VCaP (cell line): ENCODE results near the gene SHFL.

Experiments used
- H3K27ac ChIP-seq: fragments of 450-650 bp; 2 replicates; pipeline ENCODE4 v1.5.1; 2017
- TF ChIP-seq, protein P1 (sequence below): fragments of 450-650 bp; conservative IDR thresholded peaks from 2 replicates; pipeline ENCODE4 v1.5.1; 2017; ENCODE audit warnings: mild to moderate bottlenecking, moderate library complexity

The SHFL gene

DNA sequence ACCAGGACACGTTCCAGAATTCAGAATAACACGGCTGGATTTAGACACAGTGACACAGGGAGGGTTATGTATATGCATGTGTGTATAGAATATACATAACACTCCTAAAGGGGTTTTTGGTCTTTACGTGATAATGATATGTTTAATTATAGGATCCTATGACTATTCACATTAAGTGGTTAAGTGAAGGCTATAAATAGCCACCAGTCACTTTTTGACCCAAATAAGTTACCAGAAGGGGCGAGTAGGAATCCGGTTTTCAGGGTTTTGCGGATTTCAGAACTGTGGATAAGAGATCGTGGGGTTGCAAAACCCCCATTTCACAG lies 9.5 kb downstream of the SHFL start:
- TF ChIP-seq, protein P1, sequence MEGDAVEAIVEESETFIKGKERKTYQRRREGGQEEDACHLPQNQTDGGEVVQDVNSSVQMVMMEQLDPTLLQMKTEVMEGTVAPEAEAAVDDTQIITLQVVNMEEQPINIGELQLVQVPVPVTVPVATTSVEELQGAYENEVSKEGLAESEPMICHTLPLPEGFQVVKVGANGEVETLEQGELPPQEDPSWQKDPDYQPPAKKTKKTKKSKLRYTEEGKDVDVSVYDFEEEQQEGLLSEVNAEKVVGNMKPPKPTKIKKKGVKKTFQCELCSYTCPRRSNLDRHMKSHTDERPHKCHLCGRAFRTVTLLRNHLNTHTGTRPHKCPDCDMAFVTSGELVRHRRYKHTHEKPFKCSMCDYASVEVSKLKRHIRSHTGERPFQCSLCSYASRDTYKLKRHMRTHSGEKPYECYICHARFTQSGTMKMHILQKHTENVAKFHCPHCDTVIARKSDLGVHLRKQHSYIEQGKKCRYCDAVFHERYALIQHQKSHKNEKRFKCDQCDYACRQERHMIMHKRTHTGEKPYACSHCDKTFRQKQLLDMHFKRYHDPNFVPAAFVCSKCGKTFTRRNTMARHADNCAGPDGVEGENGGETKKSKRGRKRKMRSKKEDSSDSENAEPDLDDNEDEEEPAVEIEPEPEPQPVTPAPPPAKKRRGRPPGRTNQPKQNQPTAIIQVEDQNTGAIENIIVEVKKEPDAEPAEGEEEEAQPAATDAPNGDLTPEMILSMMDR = no peak
- peak overlapping the region; percentile 54 for H3K27ac ChIP-seq

DNA sequence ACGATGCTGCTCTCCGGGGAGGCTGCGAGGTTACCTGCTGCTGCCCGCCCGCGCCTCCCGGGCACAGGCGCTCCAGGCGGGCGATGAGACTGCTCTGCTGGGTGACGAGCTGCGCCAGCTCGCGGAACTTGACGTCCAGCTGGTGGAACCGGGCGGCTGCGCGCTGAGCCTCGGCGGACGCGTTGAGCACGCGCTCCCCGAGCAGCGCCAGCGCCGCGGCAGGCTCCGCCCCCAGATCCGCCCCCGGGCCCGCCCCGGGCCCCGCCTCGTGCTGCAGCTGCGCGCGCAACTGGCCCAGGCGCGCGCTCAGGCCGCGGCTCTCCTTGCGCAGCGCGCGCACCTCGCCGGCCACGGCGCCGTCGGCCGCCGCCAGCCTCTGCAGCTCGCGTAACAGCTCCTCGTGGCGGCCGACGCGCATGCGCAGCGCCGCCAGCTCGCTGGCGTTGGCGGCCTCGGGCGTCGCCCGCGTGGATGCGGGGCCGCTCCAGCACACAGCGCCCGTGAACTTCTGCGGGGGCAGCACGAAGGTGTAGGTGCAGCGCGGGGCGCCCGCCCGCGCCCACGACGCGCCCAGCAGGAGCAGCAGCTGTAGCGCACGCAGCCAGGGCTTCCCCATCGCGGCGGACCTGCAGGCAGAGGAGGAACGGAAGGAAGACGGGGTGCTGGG lies 10.0 kb downstream of the SHFL start:
- H3K27ac ChIP-seq = peak overlapping the region; percentile 54
- TF ChIP-seq, protein P1 = no peak

DNA sequence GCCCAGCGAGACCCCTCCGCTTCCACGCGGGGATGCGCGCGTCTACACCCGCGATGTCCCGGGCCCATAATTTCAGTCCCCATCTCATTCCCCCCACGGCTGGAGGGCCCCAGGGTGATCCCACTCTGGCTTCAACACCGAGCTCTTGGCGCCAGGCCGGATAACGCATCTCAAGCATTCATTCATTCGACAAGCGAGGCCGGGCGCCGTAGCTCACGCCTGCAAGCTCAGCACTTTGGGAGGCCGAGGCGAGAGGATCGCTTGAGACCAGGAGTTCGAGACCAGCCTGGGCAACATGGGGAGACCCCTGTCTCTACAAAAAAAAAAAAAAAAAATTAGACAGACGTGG lies 10.5 kb downstream of the SHFL start:
- H3K27ac ChIP-seq = peak overlapping the region; percentile 54
- TF ChIP-seq, protein P1 = no peak

DNA sequence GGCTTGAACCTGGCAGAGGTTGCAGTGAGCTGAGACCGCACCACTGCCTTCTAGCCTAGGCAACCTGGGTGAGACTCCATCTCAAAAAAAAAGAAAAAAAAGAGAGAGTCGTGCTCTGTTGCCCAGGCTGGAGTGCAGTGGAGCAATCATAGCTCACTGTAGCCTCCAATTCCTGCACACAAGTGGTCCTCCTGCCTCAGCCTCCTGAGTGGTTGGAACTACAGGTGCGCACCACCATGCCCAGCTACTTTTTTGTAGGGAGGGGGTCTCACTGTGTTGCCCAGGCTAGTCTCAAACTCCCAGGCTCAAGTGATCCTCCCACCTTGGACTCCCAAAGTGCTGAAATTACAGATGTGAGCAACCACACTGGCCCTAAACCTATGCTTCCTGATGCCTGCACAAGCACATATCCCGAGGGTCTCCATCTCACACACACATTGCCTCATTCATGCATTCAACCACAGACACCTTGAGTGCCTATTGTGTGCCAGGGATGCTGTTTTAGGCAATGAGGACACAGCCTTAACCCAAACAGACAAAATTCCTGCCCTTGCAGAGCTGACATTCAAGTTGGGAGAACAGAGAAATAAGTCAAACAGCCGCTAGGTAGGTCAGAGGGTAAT lies 14.2 kb downstream of the SHFL start:
- TF ChIP-seq, protein P1 = no peak
- H3K27ac ChIP-seq = no peak overlapping the region

DNA sequence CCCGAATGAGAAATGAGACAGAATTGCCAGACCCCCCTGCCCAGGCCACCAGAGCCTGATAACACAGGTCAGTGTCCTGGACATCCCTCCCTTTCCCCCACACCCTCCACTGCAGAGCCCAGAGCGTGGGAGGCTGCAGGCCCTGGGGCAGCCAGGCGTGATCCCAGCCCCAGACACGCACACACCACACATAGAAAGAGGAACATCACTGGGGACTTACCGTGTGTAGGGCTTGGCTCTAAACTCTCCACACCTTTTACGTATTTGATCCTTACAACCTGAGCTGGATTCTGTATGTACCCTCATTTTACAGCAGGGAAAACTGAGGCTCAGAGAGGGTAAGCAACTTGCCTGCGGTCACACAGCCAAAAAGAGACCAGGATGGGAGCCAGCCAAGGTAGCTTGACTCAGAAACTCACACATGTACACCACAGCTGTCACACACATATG lies 16.7 kb downstream of the SHFL start:
- H3K27ac ChIP-seq = no peak overlapping the region
- TF ChIP-seq, protein P1 = no peak

DNA sequence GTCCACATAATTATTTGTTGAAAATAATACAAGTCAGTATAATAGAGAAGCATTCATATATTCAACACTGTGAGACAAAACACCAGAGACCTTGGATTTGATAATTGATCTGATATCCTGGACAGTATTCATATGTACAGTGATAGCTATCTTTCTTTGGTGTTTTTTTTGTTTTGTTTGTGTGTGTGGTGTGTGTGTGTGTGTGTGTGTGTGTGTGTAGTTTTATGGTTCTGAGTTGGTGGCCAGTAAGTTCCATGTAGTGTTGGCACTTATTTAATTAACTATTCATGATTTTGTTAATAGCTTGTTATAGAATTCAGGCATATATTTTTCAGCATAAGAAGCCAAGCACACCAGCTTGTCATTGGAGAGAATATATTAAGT lies 18.0 kb downstream of the SHFL start:
- no peak overlapping the region for H3K27ac ChIP-seq
- TF ChIP-seq, protein P1 = no peak

DNA sequence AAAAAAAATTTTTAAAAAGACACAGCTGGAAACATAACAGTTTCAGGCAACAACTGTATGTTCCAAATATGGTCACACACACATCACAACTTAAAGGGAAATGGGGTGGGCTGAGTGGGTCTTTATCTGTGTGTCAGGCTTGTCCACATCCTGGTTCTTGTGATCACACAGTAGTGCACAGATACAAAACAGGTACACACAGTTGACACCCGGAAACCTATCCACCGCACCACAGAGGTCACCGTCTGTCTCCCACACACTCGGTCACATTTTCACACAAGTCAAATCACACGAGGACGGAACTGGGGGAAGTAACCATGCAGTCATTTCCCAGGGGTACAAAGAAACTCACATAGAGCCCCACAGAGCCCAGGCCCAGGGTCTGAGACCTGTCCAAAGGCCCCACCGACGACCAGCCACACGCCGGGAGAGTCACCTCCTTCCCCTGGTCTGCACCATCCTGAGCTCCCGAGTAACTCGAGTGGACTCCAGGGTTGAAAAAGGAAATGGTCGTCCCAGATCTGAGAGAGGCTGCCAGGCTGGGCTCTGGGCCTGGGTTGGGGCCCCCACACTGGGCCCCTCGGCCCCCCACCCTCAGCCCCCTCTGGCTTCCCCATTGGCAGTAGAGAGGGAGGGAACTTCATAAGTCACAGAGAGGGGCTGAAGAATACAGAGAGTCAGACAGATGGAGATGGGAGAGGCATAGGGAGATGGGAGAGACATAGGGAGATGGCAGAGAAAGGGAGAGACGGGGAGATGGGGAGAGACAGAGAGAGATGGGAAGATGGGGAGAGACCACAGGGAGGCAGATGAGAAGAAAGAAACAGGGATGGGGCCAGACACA lies 18.8 kb downstream of the SHFL start:
- no peak overlapping the region for H3K27ac ChIP-seq
- TF ChIP-seq, protein P1 = no peak
